Activated naive CD8-positive, alpha-beta T cell treated with anti-CD3 and anti-CD28 coated beads, Interleukin-2, amount 50 U/mL, for 24 hours (primary cell): Measurements from ENCODE around the gene ARID3C.
A peak's percentile ranks its signal among the peaks of the same experiment; 100 is the strongest.

ENCODE experiments used
- ATAC-seq: fragments of 150-1000 bp; cut with Tn5 transposase; one replicate; pipeline ENCODE4 v1.10.0; 2021
- DNase-seq: peaks from one replicate; pipeline ENCODE4 v3.0.0; 2021
- H3K27ac Mint-ChIP-seq: one replicate; pipeline ENCODE4 v1.8.0; 2021; ENCODE audit warnings: mild to moderate bottlenecking, mixed read lengths
- H3K27me3 Mint-ChIP-seq: one replicate; pipeline ENCODE4 v1.8.0; 2021; ENCODE audit warnings: mixed read lengths
- H3K36me3 Mint-ChIP-seq: one replicate; pipeline ENCODE4 v1.8.0; 2021; ENCODE audit warnings: low read depth, mixed read lengths
- H3K4me1 Mint-ChIP-seq: one replicate; pipeline ENCODE4 v1.8.0; 2021; ENCODE audit warnings: mixed read lengths
- H3K4me3 Mint-ChIP-seq: one replicate; pipeline ENCODE4 v1.8.0; 2021; ENCODE audit warnings: mild to moderate bottlenecking, moderate library complexity, mixed read lengths
- H3K9me3 Mint-ChIP-seq: one replicate; pipeline ENCODE4 v1.8.0; 2021; ENCODE audit warnings: mixed read lengths

Gene ARID3C

DNA sequence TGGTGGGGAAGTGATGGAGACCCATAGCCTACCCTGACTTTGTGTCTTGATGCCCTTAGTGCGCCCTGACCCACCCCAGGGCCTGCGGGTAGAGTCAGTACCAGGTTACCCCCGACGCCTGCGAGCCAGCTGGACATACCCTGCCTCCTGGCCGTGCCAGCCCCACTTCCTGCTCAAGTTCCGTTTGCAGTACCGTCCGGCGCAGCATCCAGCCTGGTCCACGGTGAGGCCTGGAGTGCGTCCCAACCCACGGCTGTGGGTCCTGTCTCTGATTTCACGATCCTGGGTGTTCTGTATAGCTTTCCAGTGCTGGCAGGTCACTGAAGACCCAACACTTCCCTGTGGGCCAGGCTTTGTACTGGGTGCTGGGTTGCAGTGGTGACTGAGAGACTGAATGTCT, 29.6 kb upstream of the ARID3C start:
- no peak for DNase-seq
- no peaks in the 10 kb centered on the region for H3K9me3 Mint-ChIP-seq
- peaks cover 10% of the 10 kb centered on the region for H3K4me1 Mint-ChIP-seq
- H3K4me3 Mint-ChIP-seq = no peak overlapping the region
- H3K36me3 Mint-ChIP-seq = peaks cover 3% of the 10 kb centered on the region
- no peak overlapping the region for H3K27ac Mint-ChIP-seq
- ATAC-seq = no peak
- no peaks in the 10 kb centered on the region for H3K27me3 Mint-ChIP-seq

DNA sequence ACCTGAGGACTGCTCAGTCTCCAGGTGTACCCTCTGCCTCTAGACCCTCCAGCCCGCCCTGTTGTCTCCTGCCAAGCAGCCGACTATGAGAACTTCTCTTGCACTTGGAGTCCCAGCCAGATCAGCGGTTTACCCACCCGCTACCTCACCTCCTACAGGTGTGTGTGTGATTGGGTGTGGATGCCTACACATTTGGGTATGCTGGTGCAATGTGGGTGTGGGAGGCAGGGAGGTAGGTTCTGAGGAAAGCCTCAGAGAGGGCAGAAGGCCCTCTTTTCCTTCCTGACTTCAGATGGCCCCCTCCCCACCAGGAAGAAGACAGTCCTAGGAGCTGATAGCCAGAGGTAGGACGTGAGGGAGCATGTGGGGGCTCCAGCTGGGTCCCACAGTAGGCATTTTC, 28.1 kb upstream of the ARID3C start:
- peaks cover 3% of the 10 kb centered on the region for H3K36me3 Mint-ChIP-seq
- no peak for DNase-seq
- no peak overlapping the region for H3K4me3 Mint-ChIP-seq
- peaks cover 11% of the 10 kb centered on the region for H3K4me1 Mint-ChIP-seq
- no peak for ATAC-seq
- H3K27ac Mint-ChIP-seq = no peak overlapping the region
- H3K9me3 Mint-ChIP-seq = no peaks in the 10 kb centered on the region
- H3K27me3 Mint-ChIP-seq = no peaks in the 10 kb centered on the region

DNA sequence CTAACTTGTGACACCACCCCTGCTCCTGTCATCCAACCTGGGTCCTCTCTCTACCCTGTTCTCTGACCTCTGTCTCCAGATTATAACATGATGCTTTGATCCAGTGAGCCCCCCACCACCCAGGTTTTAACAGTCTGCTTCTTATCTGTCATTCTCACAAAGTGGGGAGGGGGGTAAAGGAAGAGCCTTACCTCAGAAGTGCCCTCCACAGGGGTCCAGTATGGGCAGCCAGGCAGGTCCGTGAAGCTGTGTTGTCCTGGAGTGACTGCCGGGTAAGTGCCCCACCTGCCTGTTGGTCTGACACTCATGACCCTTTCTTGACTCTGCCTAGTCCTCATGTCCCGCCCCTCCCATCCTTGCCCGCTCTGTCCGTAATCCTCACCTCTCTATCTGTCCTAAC, 26.5 kb upstream of the ARID3C start:
- Mint-ChIP-seq H3K27me3 (no peaks in the 10 kb centered on the region), H3K4me1 (peaks cover 11% of the 10 kb centered on the region), H3K27ac (no peak overlapping the region), H3K4me3 (no peak overlapping the region), H3K9me3 (no peaks in the 10 kb centered on the region), H3K36me3 (peaks cover under 1% of the 10 kb centered on the region)
- DNase-seq = no peak
- no peak for ATAC-seq

- no peaks in the 10 kb centered on the region for H3K9me3 Mint-ChIP-seq
- peaks cover 11% of the 10 kb centered on the region for H3K4me1 Mint-ChIP-seq
- no peak overlapping the region for H3K4me3 Mint-ChIP-seq
- peak overlapping the region; percentile 68 for H3K27ac Mint-ChIP-seq
- no peak for DNase-seq
- no peaks in the 10 kb centered on the region for H3K27me3 Mint-ChIP-seq
- H3K36me3 Mint-ChIP-seq = no peaks in the 10 kb centered on the region
- no peak for ATAC-seq
Observed at GRCh38 chr9:34654323-34655051, 25.6 kb upstream of the ARID3C start.

DNA sequence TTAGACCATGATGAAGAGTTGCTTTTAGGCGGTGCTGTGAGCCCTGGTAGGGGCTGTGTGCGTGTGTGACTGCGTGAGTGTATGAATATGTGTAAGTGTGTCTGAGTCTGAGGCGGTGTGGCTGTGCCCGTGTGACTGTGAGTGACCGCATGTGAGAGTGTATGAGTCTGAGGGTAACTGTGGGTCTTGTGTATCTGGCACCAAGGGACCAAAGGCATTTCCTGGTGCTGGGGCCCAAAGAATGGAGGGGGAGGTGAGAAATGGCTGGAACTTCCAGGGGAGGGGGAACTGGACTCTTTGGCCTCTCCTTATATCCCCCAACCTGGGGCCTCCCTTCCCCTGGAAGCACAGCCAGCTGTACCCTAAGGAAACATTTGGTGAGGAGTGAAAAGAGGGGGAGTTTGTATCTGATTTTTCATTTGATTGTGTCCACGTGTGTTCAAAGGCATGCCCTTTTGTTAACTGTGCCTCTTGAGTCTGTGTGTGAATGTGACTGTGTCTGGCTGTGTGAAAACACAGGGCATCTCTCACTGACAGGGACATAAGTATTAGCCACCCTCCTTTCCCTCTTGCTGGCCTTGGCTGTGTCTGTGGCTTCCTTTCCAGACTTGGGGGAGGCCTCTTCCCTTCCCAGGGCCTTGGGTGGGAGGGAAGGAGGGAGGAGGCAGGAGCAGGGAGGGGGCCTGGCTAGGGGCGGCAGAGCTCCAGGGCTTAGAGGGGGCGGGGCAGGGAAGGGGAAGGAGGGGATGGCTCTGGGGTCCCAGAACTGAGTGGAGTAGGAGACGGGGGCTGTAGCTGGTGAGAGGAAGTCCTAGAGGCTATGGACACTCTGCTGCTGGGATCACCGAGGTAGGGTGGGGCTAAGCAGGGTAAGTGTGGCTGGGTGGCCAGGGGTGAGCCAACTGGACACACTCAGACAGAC, 24.5 kb upstream of the ARID3C start:
- Mint-ChIP-seq H3K9me3 (no peaks in the 10 kb centered on the region), H3K4me1 (peaks cover 17% of the 10 kb centered on the region), H3K27me3 (no peaks in the 10 kb centered on the region), H3K4me3 (no peak overlapping the region), H3K36me3 (peaks cover 9% of the 10 kb centered on the region), H3K27ac (no peak overlapping the region)
- no peak for ATAC-seq
- no peak for DNase-seq

DNA sequence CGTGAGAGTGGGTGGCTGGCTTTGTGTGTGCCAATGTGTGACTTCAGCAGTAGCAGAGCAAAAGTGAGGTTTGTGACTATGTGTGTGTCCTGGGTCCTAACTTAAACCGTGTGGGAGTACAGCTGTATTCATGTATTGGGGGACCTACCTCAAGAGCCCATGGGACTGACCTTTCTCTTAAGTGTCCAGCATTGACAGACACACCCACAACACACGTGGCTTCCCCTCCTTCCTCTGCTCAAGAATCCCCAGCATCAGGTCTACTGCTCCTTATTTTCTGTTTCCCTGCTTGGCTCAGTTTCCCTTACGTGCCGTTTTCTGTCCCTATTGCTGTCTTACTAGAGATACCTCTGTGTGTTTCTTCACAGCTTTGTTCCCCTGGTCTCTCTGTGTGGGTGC, 23.7 kb upstream of the ARID3C start:
- DNase-seq (no peak), ATAC-seq (no peak)
- H3K4me1 Mint-ChIP-seq = peaks cover 25% of the 10 kb centered on the region
- no peaks in the 10 kb centered on the region for H3K9me3 Mint-ChIP-seq
- H3K36me3 Mint-ChIP-seq = peaks cover 17% of the 10 kb centered on the region
- H3K4me3 Mint-ChIP-seq = no peak overlapping the region
- peak overlapping the region; percentile 53 for H3K27ac Mint-ChIP-seq
- no peaks in the 10 kb centered on the region for H3K27me3 Mint-ChIP-seq

DNA sequence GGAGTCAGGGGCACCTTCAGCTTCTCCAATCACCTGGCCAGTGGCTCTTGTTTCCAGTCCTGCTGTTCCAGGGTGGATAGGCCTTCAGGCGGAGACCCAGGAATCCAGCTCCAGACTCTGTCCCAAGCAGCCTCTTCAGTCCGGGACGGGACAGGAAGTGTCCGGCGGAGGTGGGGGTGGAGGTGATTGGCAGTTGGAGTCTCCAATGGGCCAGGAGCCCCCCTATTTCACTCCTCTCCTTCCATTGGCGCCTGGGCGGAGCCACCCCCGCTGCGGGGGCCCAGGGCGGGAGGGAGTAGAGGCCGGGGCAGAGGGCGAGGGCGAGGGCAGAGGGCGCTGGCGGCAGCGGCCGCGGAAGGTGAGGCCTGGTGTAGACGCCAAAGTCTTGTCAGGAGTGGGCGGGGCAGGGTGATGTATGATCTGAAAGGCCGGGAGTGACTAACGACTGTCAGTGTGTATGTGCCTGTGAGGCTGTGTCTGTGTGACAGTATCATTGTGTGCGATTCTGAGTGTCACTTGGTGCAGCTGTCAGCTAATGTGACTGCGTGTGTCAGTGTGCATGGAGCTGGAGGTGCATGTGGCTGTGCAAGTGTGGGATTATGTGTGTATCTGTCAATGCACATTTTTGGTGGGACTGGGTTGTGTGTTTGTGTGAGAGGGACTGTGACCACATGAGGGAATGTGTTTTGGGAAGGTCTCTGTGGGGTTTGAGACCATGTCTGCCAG, 23.2 kb upstream of the ARID3C start, which contains the start of gene IL11RA:
Gene IL11RA (plus strand): TSS at position 310 of the 726 bp plus-strand sequence. CDS start 3,033 bp downstream, outside the sequence.
- Mint-ChIP-seq H3K4me3 (no peak within 1 kb of the TSS), H3K27me3 (no peaks in the 10 kb centered on the region), H3K36me3 (peaks cover 17% of the 10 kb centered on the region), H3K9me3 (no peaks in the 10 kb centered on the region), H3K4me1 (peaks cover 30% of the 10 kb centered on the region), H3K27ac (peak within 1 kb of the TSS; percentile 53)
- ATAC-seq (peak; percentile 71), DNase-seq (peak; percentile 59)

- Mint-ChIP-seq H3K27me3 (no peaks in the 10 kb centered on the region), H3K9me3 (no peaks in the 10 kb centered on the region), H3K27ac (no peak overlapping the region), H3K4me1 (peaks cover 31% of the 10 kb centered on the region), H3K36me3 (peaks cover 17% of the 10 kb centered on the region), H3K4me3 (no peak overlapping the region)
- ATAC-seq (no peak), DNase-seq (no peak)
Observed at GRCh38 chr9:34651321-34651720, 22.5 kb upstream of the ARID3C start.

GRCh38 chr9:34650816-34651215, 21.9 kb upstream of the ARID3C start:
- H3K4me3 Mint-ChIP-seq = no peak overlapping the region
- peaks cover 17% of the 10 kb centered on the region for H3K36me3 Mint-ChIP-seq
- peaks cover 36% of the 10 kb centered on the region for H3K4me1 Mint-ChIP-seq
- no peak overlapping the region for H3K27ac Mint-ChIP-seq
- H3K9me3 Mint-ChIP-seq = no peaks in the 10 kb centered on the region
- ATAC-seq (no peak), DNase-seq (no peak)
- H3K27me3 Mint-ChIP-seq = no peaks in the 10 kb centered on the region

DNA sequence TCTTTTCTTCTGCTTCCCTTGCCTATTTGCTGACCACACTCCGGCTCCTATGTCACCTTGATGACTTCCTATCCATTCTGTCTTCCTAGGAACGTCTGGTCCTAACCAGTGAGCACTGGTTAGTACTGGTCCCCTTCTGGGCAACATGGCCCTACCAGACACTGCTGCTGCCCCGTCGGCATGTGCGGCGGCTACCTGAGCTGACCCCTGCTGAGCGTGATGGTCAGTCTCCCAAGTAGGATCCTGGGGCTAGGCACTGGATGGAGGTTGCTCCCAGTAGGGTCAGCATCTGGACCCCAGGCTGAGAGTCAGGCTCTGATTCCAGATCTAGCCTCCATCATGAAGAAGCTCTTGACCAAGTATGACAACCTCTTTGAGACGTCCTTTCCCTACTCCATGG, 19.8 kb upstream of the ARID3C start:
- no peak overlapping the region for H3K27ac Mint-ChIP-seq

DNA sequence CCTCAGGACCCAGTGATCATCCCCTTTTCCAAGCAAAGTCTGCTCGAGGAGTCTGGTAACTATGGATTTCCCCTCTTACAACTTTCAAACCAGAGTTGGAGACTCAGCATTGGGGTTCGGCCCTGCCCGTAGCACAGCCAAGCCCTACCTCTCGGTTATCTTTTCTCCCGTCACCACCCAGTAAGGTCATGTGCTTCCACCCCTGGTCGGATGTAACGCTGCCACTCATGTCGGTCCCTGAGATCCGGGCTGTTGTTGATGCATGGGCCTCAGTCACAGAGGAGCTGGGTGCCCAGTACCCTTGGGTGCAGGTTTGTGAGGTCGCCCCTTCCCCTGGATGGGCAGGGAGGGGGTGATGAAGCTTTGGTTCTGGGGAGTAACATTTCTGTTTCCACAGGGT, 18.8 kb upstream of the ARID3C start:
- Mint-ChIP-seq H3K27ac (peak overlapping the region; percentile 89), H3K36me3 (peaks cover 17% of the 10 kb centered on the region), H3K27me3 (no peaks in the 10 kb centered on the region), H3K9me3 (no peaks in the 10 kb centered on the region), H3K4me3 (peak overlapping the region; percentile 86), H3K4me1 (peaks cover 31% of the 10 kb centered on the region)
- ATAC-seq (no peak), DNase-seq (no peak)

More for the DNA sequence above, 19.8 kb upstream of the ARID3C start:
- DNase-seq (no peak), ATAC-seq (no peak)
- no peaks in the 10 kb centered on the region for H3K27me3 Mint-ChIP-seq
- peaks cover 37% of the 10 kb centered on the region for H3K4me1 Mint-ChIP-seq
- peak overlapping the region; percentile 48 for H3K4me3 Mint-ChIP-seq
- H3K9me3 Mint-ChIP-seq = no peaks in the 10 kb centered on the region
- H3K36me3 Mint-ChIP-seq = peaks cover 17% of the 10 kb centered on the region

DNA sequence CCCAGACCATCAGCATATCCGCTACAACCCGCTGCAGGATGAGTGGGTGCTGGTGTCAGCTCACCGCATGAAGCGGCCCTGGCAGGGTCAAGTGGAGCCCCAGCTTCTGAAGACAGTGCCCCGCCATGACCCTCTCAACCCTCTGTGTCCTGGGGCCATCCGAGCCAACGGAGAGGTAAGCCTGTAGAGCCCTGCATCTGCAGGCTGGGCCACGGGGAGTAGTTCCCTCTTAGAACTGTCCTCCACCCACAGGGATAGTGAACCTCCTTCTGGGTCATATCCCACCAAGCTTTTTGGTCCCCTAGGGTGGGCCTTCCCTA, 18.2 kb upstream of the ARID3C start:
- no peak for ATAC-seq
- Mint-ChIP-seq H3K27ac (peak overlapping the region; percentile 89), H3K9me3 (no peaks in the 10 kb centered on the region), H3K36me3 (peaks cover 17% of the 10 kb centered on the region), H3K4me3 (peak overlapping the region; percentile 86), H3K4me1 (peaks cover 26% of the 10 kb centered on the region), H3K27me3 (no peaks in the 10 kb centered on the region)
- DNase-seq = no peak

DNA sequence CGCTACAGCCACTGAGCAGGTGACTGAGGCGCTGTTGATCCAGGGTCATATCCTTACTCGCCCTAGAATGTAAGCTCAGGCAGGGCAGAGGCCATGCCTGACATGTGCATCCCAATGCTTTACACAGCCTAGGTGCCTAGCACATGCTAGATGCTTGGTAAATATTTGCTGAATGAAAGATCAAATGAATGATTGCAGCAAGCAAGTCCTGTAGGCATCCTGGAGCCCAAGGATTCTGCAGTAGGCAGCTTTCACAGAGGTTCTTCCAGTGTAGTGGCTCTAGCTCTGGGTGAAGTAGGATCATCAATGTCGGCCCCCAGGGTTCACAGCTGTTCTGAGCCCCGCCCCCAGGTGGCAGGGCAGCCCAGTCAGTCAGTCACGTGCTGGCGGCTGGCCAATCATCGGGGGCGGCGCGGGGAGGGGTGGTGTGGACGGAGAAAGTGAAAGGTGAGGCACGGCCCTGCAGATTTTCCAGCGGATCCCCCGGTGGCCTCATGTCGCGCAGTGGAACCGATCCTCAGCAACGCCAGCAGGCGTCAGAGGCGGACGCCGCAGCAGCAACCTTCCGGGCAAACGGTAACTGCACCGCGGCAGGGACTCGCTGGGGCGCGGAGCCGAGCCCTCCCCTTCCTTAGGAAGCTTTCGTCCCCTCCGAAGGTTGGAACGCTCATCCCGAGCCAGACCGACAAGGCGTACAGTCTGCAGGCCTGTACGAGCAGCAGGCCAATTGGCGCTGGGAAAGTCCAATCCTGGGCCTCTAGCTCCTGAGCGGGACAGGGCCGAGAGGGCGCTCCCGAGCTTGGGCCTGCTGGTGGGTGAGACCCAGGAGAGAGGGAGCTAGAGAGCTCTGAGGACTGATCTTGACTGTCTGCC, 17.6 kb upstream of the ARID3C start, which contains the start of gene GALT:
Gene GALT (plus strand): TSS at position 465 of the 873 bp plus-strand sequence. CDS start 30 bp downstream, at position 495.
- peak within 1 kb of the TSS; percentile 89 for H3K27ac Mint-ChIP-seq
- H3K27me3 Mint-ChIP-seq = no peaks in the 10 kb centered on the region
- H3K9me3 Mint-ChIP-seq = no peaks in the 10 kb centered on the region
- DNase-seq (peak; percentile 99), ATAC-seq (peak; percentile 82)
- H3K4me3 Mint-ChIP-seq = peak within 1 kb of the TSS; percentile 86
- peaks cover 17% of the 10 kb centered on the region for H3K36me3 Mint-ChIP-seq
- peaks cover 26% of the 10 kb centered on the region for H3K4me1 Mint-ChIP-seq
